ENCODE results near the gene TREML2.

TREML2 gene

GRCh38 chr6:41226752-41227151 is 25.8 kb upstream of the TREML2 start (continued):
- TF ChIP-seq ZNF148 (tag by site-specific recombination; IDR thresholded peaks at IDR 0.05; ENCODE audit: borderline replicate concordance) (no peak), ZBTB21 (tag by site-specific recombination; IDR thresholded peaks at IDR 0.05) (no peak), ZNF133 (tag by site-specific recombination; IDR thresholded peaks at IDR 0.05) (no peak), KLF1 (tag by site-specific recombination; IDR thresholded peaks at IDR 0.05) (no peak), ZNF114 (tag by site-specific recombination; IDR thresholded peaks at IDR 0.05) (no peak), ZBTB48 (tag by site-specific recombination; IDR thresholded peaks at IDR 0.05) (no peak), GLI2 (tag by site-specific recombination; IDR thresholded peaks at IDR 0.05; ENCODE audit: borderline replicate concordance, low read depth) (no peak), ZNF518A (tag by site-specific recombination; conservative IDR thresholded peaks at IDR 0.05; ENCODE audit: low read depth) (no peak), ZNF26 (tag by site-specific recombination; IDR thresholded peaks at IDR 0.05) (no peak), ZNF473 (tag by site-specific recombination; IDR thresholded peaks at IDR 0.05) (no peak), ZNF629 (tag by site-specific recombination; IDR thresholded peaks at IDR 0.05) (0 out of 2 replicates have a peak, but pooled peaks have one; percentile 28), ZNF140 (tag by site-specific recombination; IDR thresholded peaks at IDR 0.05) (no peak), ZNF37A (tag by site-specific recombination; IDR thresholded peaks at IDR 0.05) (no peak), INSM2 (tag by site-specific recombination; IDR thresholded peaks at IDR 0.05) (peak; percentile 71), TRIM28 (IDR thresholded peaks at IDR 0.05; ENCODE audit: borderline replicate concordance, low read length) (no peak), ZNF211 (tag by site-specific recombination; IDR thresholded peaks at IDR 0.05; ENCODE audit: low read depth) (no peak), ZFP37 (tag by site-specific recombination; IDR thresholded peaks at IDR 0.05) (no peak), SALL2 (tag by site-specific recombination; IDR thresholded peaks at IDR 0.05; ENCODE audit: borderline replicate concordance) (no peak), ZNF558 (tag by site-specific recombination; IDR thresholded peaks at IDR 0.05) (no peak), GFI1B (tag by site-specific recombination; IDR thresholded peaks at IDR 0.05) (no peak), ZNF10 (tag by site-specific recombination; IDR thresholded peaks at IDR 0.05) (no peak), YY1 (tag by site-specific recombination; IDR thresholded peaks at IDR 0.05) (no peak), ZNF785 (tag by site-specific recombination; IDR thresholded peaks at IDR 0.05) (no peak), OVOL3 (tag by site-specific recombination; IDR thresholded peaks at IDR 0.05) (peak; percentile 83; the same call in 1 of the 2 replicates), ZBTB17 (tag by site-specific recombination; IDR thresholded peaks at IDR 0.05) (0 out of 2 replicates have a peak, but pooled peaks have one; percentile 24), ZNF600 (tag by site-specific recombination; IDR thresholded peaks at IDR 0.05) (peak; percentile 71), ZNF48 (tag by site-specific recombination; IDR thresholded peaks at IDR 0.05) (no peak), ZNF510 (tag by site-specific recombination; IDR thresholded peaks at IDR 0.05; ENCODE audit: insufficient replicate concordance) (no peak), ZNF146 (tag by site-specific recombination; IDR thresholded peaks at IDR 0.05) (no peak), ZNF404 (tag by site-specific recombination; IDR thresholded peaks at IDR 0.05) (no peak), ATF2 (tag by site-specific recombination; IDR thresholded peaks at IDR 0.05; ENCODE audit: low read depth) (no peak)
